ENCODE measurements around the gene NTM.

GRCh38 chr11:131889760-131890581 is 519.6 kb downstream of the NTM start:
- TF ChIP-seq RAD21 (conservative IDR thresholded peaks at IDR 0.05) = no peak
- no peak for TF ChIP-seq EZH2 (IDR thresholded peaks at IDR 0.05; ENCODE audit: borderline replicate concordance, insufficient read depth, low read length, poor library complexity, severe bottlenecking)
- TF ChIP-seq CTCF (IDR thresholded peaks at IDR 0.05; ENCODE audit: poor library complexity, severe bottlenecking) = peak; percentile 50
- TF ChIP-seq TAF1 (IDR thresholded peaks at IDR 0.05; ENCODE audit: low read depth) = no peak
- TF ChIP-seq MXI1 (conservative IDR thresholded peaks at IDR 0.05; ENCODE audit: poor library complexity, severe bottlenecking) = no peak
- no peak for TF ChIP-seq REST (IDR thresholded peaks at IDR 0.05; ENCODE audit: borderline replicate concordance)
- TF ChIP-seq SMC3 (conservative IDR thresholded peaks at IDR 0.05; ENCODE audit: poor library complexity) = peak; percentile 39

Data from neural cell (in vitro differentiated cells).